Caki2 (cell line): Measurements from ENCODE around the gene IL18RAP. TPM values are rescaled to one million over a fixed set of nuclear protein-coding genes. Genes with fewer than 3 reads are reported as not detected.

Source experiments
- DNase-seq: peaks from one replicate; pipeline ENCODE4 v3.0.0-alpha.2; 2015; ENCODE audit warnings: low read depth
- in situ Hi-C: cut with HindIII; loops from 2 replicates; pipeline ENCODE4 v1.10.0; 2016; ENCODE audit warnings: low sequenced_read_pairs, low pct_unique_long_range_greater_than_20kb, mixed read lengths
- total RNA-seq: library from RNA; depleted of rRNA; stranded (reverse); fragments of >200 nt; shearing (Covaris generic); gene quantifications from 2 replicates; pipeline ENCODE4 v1.2.3, GENCODE V29; 2014; ENCODE audit warnings: low replicate concordance

IL18RAP gene
- total RNA-seq, 1 experiment from 2014 or later = not detected

GRCh38 chr2:102418421-102418961, 4.5 kb upstream of the IL18RAP start:
- in situ Hi-C loops = no loop called here
- no peak for DNase-seq

GRCh38 chr2:102420290-102420689, 2.7 kb upstream of the IL18RAP start:
- DNase-seq = no peak
- in situ Hi-C loops = no loop called here

- no peak for DNase-seq
- in situ Hi-C loops = no loop called here
Observed at GRCh38 chr2:102421890-102422759, 835 bp upstream of the IL18RAP start.

- in situ Hi-C loops = no loop called here
- no peak for DNase-seq
Observed at GRCh38 chr2:102423368-102423767, 408 bp downstream of the IL18RAP start.

- DNase-seq = no peak
- in situ Hi-C loops = no loop called here
Observed at GRCh38 chr2:102424754-102425153, 1.8 kb downstream of the IL18RAP start.

GRCh38 chr2:102425441-102426132, 2.6 kb downstream of the IL18RAP start:
- in situ Hi-C loops = no loop called here
- no peak for DNase-seq

- no peak for DNase-seq
- in situ Hi-C loops = no loop called here
Observed at GRCh38 chr2:102427249-102427648, 4.3 kb downstream of the IL18RAP start.

- DNase-seq = no peak
- in situ Hi-C loops = no loop called here
Observed at GRCh38 chr2:102428573-102428972, 5.6 kb downstream of the IL18RAP start.

DNA sequence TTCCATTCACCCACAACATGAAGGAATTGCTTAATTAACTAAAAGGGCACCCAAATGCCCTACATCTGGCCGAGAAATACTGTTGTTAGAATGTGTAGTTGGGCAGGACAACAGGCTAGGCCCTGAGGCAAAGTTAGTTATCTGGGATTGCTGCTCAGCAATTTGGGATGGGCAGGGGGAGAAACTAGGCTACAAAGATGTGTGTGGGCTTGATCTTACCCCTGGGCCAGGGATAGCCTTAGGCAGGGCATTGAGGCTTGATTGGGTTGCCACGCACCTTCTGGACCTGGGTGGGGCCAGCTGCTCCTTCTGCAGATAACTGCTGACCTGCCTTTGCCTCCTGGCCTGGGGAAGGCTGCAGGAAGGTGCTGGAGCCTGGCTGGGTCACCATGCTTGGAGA, 9.4 kb downstream of the IL18RAP start:
- no peak for DNase-seq
- in situ Hi-C loops = no loop called here

- DNase-seq = no peak
- in situ Hi-C loops = no loop called here
Observed at GRCh38 chr2:102433973-102434654, 11.2 kb downstream of the IL18RAP start.

DNA sequence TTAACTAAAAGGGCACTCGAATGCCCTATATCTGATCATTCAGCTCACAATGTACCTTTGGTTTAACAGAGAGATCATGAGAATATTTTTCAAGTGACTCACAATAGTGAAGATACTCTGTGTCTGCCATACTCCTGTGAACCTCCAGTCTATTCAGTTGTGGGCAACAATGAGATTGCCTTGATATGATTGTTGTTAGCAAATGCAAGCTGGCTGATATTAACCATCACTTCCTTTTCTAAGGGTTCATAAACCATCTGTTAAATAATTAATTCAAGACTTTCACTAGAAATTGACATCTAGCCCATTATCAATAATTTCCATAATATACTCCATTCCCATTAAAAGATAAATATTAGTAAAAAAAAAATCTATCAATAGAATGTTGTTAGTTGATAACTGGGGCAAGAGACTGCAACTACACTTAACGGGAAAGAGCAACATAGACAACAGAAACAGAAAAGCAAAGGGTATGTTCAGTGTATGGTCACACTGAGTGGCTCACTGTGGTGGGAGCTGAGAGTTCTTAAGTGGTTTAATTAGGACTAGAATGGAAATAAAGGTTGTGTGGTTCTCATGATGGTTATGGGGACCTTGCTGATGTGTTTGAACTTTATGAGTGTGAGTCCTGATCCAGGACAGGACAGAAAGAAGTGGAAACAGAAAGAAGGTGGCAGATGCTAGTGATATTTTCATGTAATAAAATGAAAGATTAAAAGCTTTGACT, 11.9 kb downstream of the IL18RAP start:
- in situ Hi-C loops = no loop called here
- no peak for DNase-seq

DNA sequence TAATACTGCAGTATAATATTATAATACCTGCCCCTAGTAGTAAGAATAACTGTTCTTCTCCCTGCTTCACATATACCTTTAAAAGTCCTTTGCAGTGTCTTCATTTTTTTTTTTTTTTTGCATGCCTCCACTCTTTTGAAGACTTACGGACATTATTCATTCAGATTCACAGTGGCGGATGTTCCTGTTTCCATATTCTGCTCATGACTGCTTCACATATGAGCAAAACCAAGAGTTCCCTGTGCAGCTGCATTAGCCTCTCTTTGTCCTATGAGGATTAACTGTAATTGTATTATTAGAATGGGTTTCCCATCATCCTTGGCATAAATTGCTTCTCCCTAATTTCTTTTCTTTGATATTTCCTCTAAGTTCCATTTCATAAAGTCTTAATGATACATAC, 12.8 kb downstream of the IL18RAP start:
- in situ Hi-C loops = no loop called here
- no peak for DNase-seq

GRCh38 chr2:102436323-102436722, 13.4 kb downstream of the IL18RAP start:
- DNase-seq = no peak
- in situ Hi-C loops = no loop called here

DNA sequence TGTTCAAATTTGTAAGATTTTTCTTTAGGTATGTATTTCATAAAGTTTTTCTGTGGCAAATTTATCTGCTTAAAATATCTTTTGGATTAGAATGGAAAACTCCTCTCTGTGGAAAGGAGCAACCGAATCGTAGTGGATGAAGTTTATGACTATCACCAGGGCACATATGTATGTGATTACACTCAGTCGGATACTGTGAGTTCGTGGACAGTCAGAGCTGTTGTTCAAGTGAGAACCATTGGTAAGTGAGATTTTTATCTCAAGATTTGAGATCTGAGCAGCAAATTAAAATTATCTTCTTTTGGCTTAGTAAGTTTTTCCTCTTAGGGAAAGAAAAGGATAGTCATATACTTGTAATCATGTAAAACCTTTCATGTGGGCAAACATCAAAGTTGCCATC, 14.2 kb downstream of the IL18RAP start:
- in situ Hi-C loops = no loop called here

GRCh38 chr2:102438111-102438510, 15.2 kb downstream of the IL18RAP start:
- no peak for DNase-seq
- in situ Hi-C loops = no loop called here

More for the DNA sequence above, 14.2 kb downstream of the IL18RAP start:
- DNase-seq = no peak

- DNase-seq = no peak
- in situ Hi-C loops = no loop called here
Observed at GRCh38 chr2:102438578-102438977, 15.6 kb downstream of the IL18RAP start.

- in situ Hi-C loops = no loop called here
- no peak for DNase-seq
Observed at GRCh38 chr2:102439065-102439695, 16.2 kb downstream of the IL18RAP start.
